ENCODE results near the gene RNF213. TPM values are rescaled to one million over a fixed set of nuclear protein-coding genes. Genes with fewer than 3 reads are reported as not detected.

The RNF213 gene
- total RNA-seq, 2 donors from 2014 or later = 98.8 to 136 TPM

DNA sequence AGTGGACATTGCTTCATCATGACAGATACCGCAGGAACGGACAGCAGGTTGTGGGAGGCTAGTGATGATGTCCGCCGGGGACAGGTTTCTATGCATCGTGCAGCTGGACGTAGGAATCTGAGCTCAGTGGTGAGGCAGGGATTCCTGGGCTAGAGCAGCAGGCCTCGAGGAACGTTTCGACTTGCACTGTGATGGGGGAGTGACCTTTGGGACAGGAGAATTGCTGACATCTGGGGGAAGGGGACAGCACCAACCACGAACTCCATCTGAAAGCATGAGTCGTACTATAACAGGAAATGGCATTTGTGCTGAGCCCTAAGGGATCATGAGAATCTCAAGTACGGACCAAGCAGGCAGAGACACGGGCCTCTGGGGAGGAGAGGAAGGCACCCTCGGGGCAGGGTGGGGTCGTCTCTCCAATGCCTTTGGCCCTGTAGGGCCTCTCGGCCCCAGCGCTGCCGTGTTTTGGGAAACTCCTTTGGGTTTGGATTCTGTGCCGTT lies 88.5 kb downstream of the RNF213 start:
- DNase-seq = no peak
- H3K27ac Mint-ChIP-seq = peak overlapping the region; percentile 28
- Histone ChIP-seq H3K4me3 (ENCODE audit: low read length) (no peak overlapping the region), H3K27ac (ENCODE audit: low read depth, low read length) (no peak overlapping the region), H3K36me3 (ENCODE audit: control insufficient read depth, insufficient read depth, low read length) (peaks cover 92% of the 10 kb centered on the region), H3K9ac (ENCODE audit: extremely low read depth, low read length, poor library complexity, severe bottlenecking) (no peak overlapping the region), H3K27me3 (ENCODE audit: control insufficient read depth, insufficient read depth, low read length, poor library complexity, severe bottlenecking) (no peaks in the 10 kb centered on the region), H3K4me1 (ENCODE audit: control insufficient read depth, insufficient read depth, low read length) (no peaks in the 10 kb centered on the region), H3K9me3 (ENCODE audit: control insufficient read depth, low read length) (no peaks in the 10 kb centered on the region)
- no peak for TF ChIP-seq CTCF (conservative IDR thresholded peaks at IDR 0.05)
- H3K4me3 Mint-ChIP-seq = no peak overlapping the region
- no peaks in the 10 kb centered on the region for H3K4me1 Mint-ChIP-seq
- H3K9me3 Mint-ChIP-seq = no peaks in the 10 kb centered on the region
- H3K27me3 Mint-ChIP-seq (ENCODE audit: insufficient read depth) = no peaks in the 10 kb centered on the region
- peaks cover 97% of the 10 kb centered on the region for H3K36me3 Mint-ChIP-seq (ENCODE audit: low read depth)
- 90 to 91% methylated on average over 17 to 19 of the region's 19 CpGs for WGBS, 2 experiments (ENCODE audit: insufficient coverage in 1 of 2, insufficient read length in 1 of 2)

DNA sequence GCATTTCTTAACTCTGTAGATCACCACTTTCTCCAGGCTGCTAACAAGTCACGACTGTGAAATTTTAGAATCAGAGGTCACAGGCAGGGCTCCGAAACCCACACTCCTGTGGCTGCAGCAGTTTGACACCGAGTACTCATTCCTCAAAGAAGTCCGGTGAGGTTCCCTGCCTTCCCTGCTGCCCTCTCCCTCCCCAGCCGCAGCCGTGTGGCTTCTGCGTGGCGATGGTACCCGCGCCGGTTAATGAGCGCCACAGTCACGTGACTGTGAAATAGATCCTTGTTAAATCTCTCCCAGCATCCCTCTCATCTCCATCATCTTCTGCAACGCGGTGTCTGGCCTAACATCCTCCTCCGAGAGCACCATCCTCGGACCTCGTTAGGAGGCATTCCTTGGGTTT lies 89.1 kb downstream of the RNF213 start:
- no peak overlapping the region for H3K27ac Mint-ChIP-seq
- H3K4me3 Mint-ChIP-seq = no peak overlapping the region
- no peaks in the 10 kb centered on the region for H3K9me3 ChIP-seq (ENCODE audit: control insufficient read depth, low read length)
- H3K9ac ChIP-seq (ENCODE audit: extremely low read depth, low read length, poor library complexity, severe bottlenecking) = no peak overlapping the region
- TF ChIP-seq CTCF (conservative IDR thresholded peaks at IDR 0.05) = no peak
- no peaks in the 10 kb centered on the region for H3K27me3 ChIP-seq (ENCODE audit: control insufficient read depth, insufficient read depth, low read length, poor library complexity, severe bottlenecking)
- no peak for DNase-seq
- 95 to 97% methylated on average over 18 of the region's 18 CpGs for WGBS, 2 experiments (ENCODE audit: insufficient coverage in 1 of 2, insufficient read length in 1 of 2)
- no peak overlapping the region for H3K27ac ChIP-seq (ENCODE audit: low read depth, low read length)
- peaks cover 92% of the 10 kb centered on the region for H3K36me3 ChIP-seq (ENCODE audit: control insufficient read depth, insufficient read depth, low read length)
- H3K4me1 Mint-ChIP-seq = no peaks in the 10 kb centered on the region
- no peaks in the 10 kb centered on the region for H3K9me3 Mint-ChIP-seq
- no peak overlapping the region for H3K4me3 ChIP-seq (ENCODE audit: low read length)
- H3K4me1 ChIP-seq (ENCODE audit: control insufficient read depth, insufficient read depth, low read length) = no peaks in the 10 kb centered on the region
- H3K27me3 Mint-ChIP-seq (ENCODE audit: insufficient read depth) = no peaks in the 10 kb centered on the region
- peaks cover 97% of the 10 kb centered on the region for H3K36me3 Mint-ChIP-seq (ENCODE audit: low read depth)

DNA sequence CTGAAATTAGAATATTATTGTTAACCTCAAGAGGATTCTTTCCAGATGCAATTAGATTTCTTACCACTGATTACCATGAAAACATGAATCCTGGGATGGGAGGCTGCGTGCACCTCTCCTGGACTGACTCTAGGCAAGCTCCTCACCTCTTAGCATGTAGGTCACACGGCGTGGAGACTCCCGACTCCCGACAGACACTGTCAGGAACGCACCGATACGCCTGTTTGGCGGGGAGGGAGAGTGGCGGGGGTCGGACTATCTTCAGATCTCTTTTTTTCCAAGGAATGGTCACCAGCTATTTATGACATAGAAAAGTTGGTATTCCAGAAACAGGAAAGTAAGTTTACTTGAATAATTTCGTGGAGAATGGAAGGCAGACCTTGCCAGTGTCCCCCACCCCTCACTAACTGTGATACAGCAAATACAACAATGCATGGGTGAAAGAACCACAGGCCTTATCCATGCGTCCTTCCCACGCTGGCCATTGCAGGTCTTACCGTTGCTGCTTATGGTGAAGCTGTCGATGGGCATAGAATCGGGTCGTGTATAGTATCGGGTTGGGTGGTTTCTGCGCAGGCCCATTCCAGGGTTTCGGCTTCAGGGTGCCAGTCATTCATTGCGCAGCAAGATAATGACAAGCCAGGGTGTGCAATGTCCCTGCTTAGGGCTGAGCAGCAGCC lies 91.7 kb downstream of the RNF213 start:
- Histone ChIP-seq H3K27me3 (ENCODE audit: control insufficient read depth, insufficient read depth, low read length, poor library complexity, severe bottlenecking) (no peaks in the 10 kb centered on the region), H3K9me3 (ENCODE audit: control insufficient read depth, low read length) (no peaks in the 10 kb centered on the region), H3K27ac (ENCODE audit: low read depth, low read length) (no peak overlapping the region), H3K4me1 (ENCODE audit: control insufficient read depth, insufficient read depth, low read length) (no peaks in the 10 kb centered on the region), H3K36me3 (ENCODE audit: control insufficient read depth, insufficient read depth, low read length) (peaks cover 73% of the 10 kb centered on the region), H3K9ac (ENCODE audit: extremely low read depth, low read length, poor library complexity, severe bottlenecking) (no peak overlapping the region), H3K4me3 (ENCODE audit: low read length) (no peak overlapping the region)
- no peak overlapping the region for H3K4me3 Mint-ChIP-seq
- H3K9me3 Mint-ChIP-seq = no peaks in the 10 kb centered on the region
- peaks cover 82% of the 10 kb centered on the region for H3K36me3 Mint-ChIP-seq (ENCODE audit: low read depth)
- no peak overlapping the region for H3K27ac Mint-ChIP-seq
- 91 to 96% methylated on average over 13 to 22 of the region's 22 CpGs for WGBS, 2 experiments (ENCODE audit: insufficient coverage in 1 of 2, insufficient read length in 1 of 2)
- DNase-seq = no peak
- no peaks in the 10 kb centered on the region for H3K4me1 Mint-ChIP-seq
- TF ChIP-seq CTCF (conservative IDR thresholded peaks at IDR 0.05) = no peak
- H3K27me3 Mint-ChIP-seq (ENCODE audit: insufficient read depth) = no peaks in the 10 kb centered on the region
